GM18951 (cell line): Measurements from ENCODE around the gene SLC35F6.
"Not testable (repeated sequence)": the region's sequence is repeated elsewhere in the genome, so short reads cannot be mapped to it uniquely, and the experiment has no call there.

Experiments used
- POLR2A ChIP-seq: IDR thresholded peaks from 4 replicates; pipeline ENCODE4 v1.6.1; 2011; ENCODE audit warnings: mild to moderate bottlenecking; ENCODE audit not compliant: insufficient read length, insufficient read depth; ENCODE audit errors: extremely low read depth
- in situ Hi-C: fragments of 300-500 bp; cut with MboI; formaldehyde crosslinking; loops from one replicate; pipeline ENCODE4 v1.12.0; 2022; ENCODE audit warnings: low sequenced_read_pairs, mixed read lengths, inconsistent platforms; ENCODE audit not compliant: unreplicated experiment

The SLC35F6 gene

GRCh38 chr2:26786207-26787028, 22.3 kb downstream of the SLC35F6 start:
- no peak for TF ChIP-seq POLR2A
- in situ Hi-C loops: no loop called here

GRCh38 chr2:26792720-26793119, 28.6 kb downstream of the SLC35F6 start:
- TF ChIP-seq POLR2A: no peak
- in situ Hi-C loops: no loop called here

GRCh38 chr2:26793518-26793917, 29.4 kb downstream of the SLC35F6 start:
- in situ Hi-C loops: no loop called here
- TF ChIP-seq POLR2A: no peak

GRCh38 chr2:26795135-26795534, 31.1 kb downstream of the SLC35F6 start:
- in situ Hi-C loops: not testable (repeated sequence)

- in situ Hi-C loops: no loop called here
- no peak for TF ChIP-seq POLR2A
Measured at GRCh38 chr2:26801328-26801727, 37.2 kb downstream of the SLC35F6 start.

- TF ChIP-seq POLR2A: no peak
- in situ Hi-C loops: no loop called here
Measured at GRCh38 chr2:26801796-26802195, 37.7 kb downstream of the SLC35F6 start.

GRCh38 chr2:26805241-26805676, 41.2 kb downstream of the SLC35F6 start:
- in situ Hi-C loops: no loop called here
- no peak for TF ChIP-seq POLR2A

- in situ Hi-C loops: no loop called here
- no peak for TF ChIP-seq POLR2A
Measured at GRCh38 chr2:26807788-26808460, 43.8 kb downstream of the SLC35F6 start.

GRCh38 chr2:26809211-26809610, 45.1 kb downstream of the SLC35F6 start:
- in situ Hi-C loops: no loop called here
- TF ChIP-seq POLR2A: no peak

GRCh38 chr2:26809876-26810577, 45.9 kb downstream of the SLC35F6 start:
- in situ Hi-C loops: no loop called here
- no peak for TF ChIP-seq POLR2A

GRCh38 chr2:26811261-26811660, 47.2 kb downstream of the SLC35F6 start:
- in situ Hi-C loops: no loop called here
- no peak for TF ChIP-seq POLR2A

GRCh38 chr2:26811791-26812694, 48.0 kb downstream of the SLC35F6 start:
- in situ Hi-C loops: no loop called here
- TF ChIP-seq POLR2A: no peak

- TF ChIP-seq POLR2A: no peak
- in situ Hi-C loops: no loop called here
Measured at GRCh38 chr2:26812731-26813130, 48.6 kb downstream of the SLC35F6 start.

GRCh38 chr2:26814072-26814765, 50.1 kb downstream of the SLC35F6 start:
- in situ Hi-C loops: not testable (repeated sequence)
